Neutrophil (primary cell): ENCODE data around the gene PKP3.

Source experiments
- H3K27ac ChIP-seq: fragments of 200-600 bp; sonication (generic); 2 replicates; pipeline ENCODE4 v1.5.1; 2016; ENCODE audit warnings: mild to moderate bottlenecking, moderate library complexity
- H3K27me3 ChIP-seq: fragments of 200-600 bp; sonication (generic); 2 replicates; pipeline ENCODE4 v1.6.0; 2016; ENCODE audit warnings: mild to moderate bottlenecking
- H3K36me3 ChIP-seq: fragments of 200-600 bp; sonication (generic); 2 replicates; pipeline ENCODE4 v1.5.1; 2017
- H3K4me1 ChIP-seq, 2 experiments: fragments of 200-600 bp in 1 of 2; sonication (generic) in 1 of 2; 1 replicate in 1 of 2; 2 replicates in 1 of 2; pipeline versions ENCODE4 v1.5.1 to v1.6.1; 2013 to 2016; ENCODE audit warnings: low read depth in 1 of 2, low read length in 1 of 2, mild to moderate bottlenecking in 1 of 2, moderate library complexity in 1 of 2; ENCODE audit not compliant: control insufficient read depth in 1 of 2, insufficient read depth in 1 of 2
- H3K4me3 ChIP-seq, 2 experiments: fragments of 200-600 bp in 1 of 2; sonication (generic) in 1 of 2; 1 replicate in 1 of 2; 2 replicates in 1 of 2; pipeline ENCODE4 v1.5.1; 2013 to 2016; ENCODE audit warnings: low read depth in 1 of 2, low read length in 1 of 2, mild to moderate bottlenecking in 1 of 2, moderate library complexity in 1 of 2
- H3K9me3 ChIP-seq: fragments of 200-600 bp; sonication (generic); 2 replicates; pipeline ENCODE4 v1.5.1; 2016
- TF ChIP-seq, protein P1 (sequence below): fragments of 200-600 bp; sonication (generic); IDR thresholded peaks from 2 replicates; pipeline ENCODE4 v1.5.1; 2016; ENCODE audit warnings: antibody characterized with exemption

Gene PKP3

GRCh38 chr11:453564-453963 is 59.6 kb downstream of the PKP3 start:
- no peak overlapping the region for H3K27ac ChIP-seq
- H3K4me1 ChIP-seq: peaks cover 24% of the 10 kb centered on the region in 2 experiments
- H3K36me3 ChIP-seq: peaks cover 15% of the 10 kb centered on the region

DNA sequence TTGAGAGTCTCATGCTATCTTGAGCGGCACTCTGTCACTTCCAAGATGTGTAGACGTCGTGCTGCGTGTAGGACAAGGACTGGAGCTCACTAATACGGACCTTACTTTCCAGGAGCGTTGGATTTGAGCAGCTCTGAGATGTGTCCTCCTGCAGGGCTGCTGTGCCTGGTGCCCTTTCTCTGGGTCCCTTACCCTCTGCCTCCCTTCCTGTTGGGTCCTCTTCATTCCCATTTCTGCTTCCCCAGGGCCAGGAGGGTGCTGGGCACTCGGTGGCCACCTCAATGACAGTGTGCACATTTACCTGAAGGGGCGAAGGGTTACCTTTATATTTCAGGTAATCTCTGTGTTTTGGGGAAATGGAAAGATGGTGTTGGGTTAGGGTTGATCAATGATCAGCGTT is 60.0 kb downstream of the PKP3 start:
- H3K4me1 ChIP-seq: peaks cover 19 to 21% of the 10 kb centered on the region in 2 experiments
- no peaks in the 10 kb centered on the region for H3K9me3 ChIP-seq
- peaks cover 13% of the 10 kb centered on the region for H3K27me3 ChIP-seq
- peaks cover 15% of the 10 kb centered on the region for H3K36me3 ChIP-seq
- TF ChIP-seq, protein P1, sequence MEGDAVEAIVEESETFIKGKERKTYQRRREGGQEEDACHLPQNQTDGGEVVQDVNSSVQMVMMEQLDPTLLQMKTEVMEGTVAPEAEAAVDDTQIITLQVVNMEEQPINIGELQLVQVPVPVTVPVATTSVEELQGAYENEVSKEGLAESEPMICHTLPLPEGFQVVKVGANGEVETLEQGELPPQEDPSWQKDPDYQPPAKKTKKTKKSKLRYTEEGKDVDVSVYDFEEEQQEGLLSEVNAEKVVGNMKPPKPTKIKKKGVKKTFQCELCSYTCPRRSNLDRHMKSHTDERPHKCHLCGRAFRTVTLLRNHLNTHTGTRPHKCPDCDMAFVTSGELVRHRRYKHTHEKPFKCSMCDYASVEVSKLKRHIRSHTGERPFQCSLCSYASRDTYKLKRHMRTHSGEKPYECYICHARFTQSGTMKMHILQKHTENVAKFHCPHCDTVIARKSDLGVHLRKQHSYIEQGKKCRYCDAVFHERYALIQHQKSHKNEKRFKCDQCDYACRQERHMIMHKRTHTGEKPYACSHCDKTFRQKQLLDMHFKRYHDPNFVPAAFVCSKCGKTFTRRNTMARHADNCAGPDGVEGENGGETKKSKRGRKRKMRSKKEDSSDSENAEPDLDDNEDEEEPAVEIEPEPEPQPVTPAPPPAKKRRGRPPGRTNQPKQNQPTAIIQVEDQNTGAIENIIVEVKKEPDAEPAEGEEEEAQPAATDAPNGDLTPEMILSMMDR: no peak
- H3K4me3 ChIP-seq: no peak overlapping the region
- H3K27ac ChIP-seq: no peak overlapping the region

More at GRCh38 chr11:453564-453963, 59.6 kb downstream of the PKP3 start:
- TF ChIP-seq, protein P1: no peak
- Histone ChIP-seq H3K4me3 (no peak overlapping the region), H3K9me3 (no peaks in the 10 kb centered on the region), H3K27me3 (peaks cover 13% of the 10 kb centered on the region)
